GM19452 (cell line): ENCODE measurements around the gene SLC66A2.

ENCODE experiments used
- ATAC-seq: cut with Tn5 transposase; IDR thresholded peaks from one replicate; pipeline ENCODE4 v1.9.1; 2021; ENCODE audit not compliant: unreplicated experiment

Gene SLC66A2

DNA sequence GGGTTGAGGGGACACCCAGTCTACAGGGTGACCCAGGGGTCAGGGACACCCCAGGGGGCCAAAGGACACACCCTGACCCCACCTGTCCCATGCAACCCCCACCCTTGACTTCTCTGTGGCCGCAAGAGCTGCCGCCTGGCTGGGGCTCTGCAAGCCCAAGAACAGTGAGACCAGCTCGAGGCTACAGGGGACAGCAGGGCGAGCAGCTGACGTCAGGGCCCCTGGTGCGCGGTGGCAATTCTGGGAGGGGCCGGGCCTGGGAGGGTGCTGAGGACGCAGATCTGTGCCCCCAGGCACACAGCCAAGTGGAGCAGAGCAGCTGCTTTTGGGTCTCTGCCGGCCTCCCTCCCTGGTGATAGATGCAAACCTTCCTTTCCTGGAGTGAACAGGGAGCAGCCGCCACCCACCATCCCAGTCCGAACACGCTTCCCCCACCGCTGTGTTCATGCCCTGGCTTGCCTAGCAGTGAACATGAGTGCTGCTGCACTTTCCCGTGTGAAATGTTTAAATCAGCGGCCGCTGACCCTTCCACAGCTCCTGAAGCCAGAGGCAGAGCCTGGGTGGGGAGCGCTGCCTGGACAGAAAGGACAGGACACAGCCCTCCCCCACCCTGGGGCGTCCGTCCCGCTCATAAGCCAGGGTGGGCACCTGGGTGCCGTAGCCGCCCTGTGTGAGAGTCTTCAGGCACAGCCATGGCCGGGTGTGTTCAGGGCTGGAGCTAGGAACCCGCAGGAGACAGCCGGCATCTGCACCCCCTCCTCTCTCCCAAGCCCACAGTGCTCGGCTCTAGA lies 46.9 kb downstream of the SLC66A2 start:
- ATAC-seq = no peak

DNA sequence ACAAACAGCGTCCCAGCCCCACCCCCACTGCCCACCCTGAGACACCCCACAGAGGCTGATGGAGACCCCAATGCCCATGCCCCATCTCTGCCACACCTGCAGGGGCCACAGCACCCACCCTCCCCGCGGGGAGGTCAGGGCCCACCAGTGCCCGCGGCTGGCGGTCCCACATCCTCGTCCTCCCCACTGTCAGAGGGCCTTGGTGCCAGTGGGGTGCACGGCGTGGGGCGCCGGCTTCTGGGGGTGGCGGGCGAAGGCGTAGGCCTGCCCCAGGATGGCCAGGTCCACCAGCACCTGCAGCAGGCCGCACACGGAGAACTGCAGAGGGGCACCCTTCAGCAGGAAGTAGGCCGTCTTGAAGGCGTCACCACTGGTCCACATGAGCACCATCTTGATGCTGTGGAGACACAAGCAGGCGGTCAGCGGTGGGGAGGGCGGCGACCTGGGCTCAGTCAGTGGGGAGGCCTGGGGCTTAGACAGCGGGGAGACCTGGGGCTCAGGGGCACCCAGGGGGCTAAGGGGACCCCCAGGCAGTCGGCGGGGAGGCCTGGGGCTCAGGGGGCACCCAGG lies 47.6 kb downstream of the SLC66A2 start:
- no peak for ATAC-seq

DNA sequence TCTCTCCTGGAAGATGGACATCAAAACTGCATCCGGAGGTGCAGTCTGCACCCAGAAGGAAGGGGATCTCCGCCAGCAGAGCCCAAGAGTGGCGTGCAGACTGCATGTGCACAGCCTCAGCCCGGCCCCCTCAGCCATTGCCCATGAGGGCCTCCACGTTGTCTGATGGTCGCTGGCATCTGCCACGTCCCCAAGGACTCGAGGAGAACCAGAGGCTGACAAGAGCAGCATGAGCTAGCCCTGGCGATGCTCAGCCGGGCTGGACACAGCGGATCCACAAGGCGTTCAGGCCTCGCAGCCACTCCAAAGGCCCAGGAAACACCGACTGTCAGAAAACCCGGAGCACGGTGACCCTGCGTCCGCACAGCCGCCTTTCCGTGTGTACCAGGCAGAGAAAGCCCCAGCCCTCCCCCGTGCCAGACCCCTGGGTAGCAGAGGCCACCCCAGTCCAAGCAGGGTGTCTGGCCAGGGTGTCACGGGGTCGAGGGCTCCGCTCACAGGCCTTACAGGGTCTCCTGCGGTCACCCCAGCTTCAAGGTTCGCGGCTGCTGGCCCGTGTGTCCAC lies 48.3 kb downstream of the SLC66A2 start:
- ATAC-seq = no peak

DNA sequence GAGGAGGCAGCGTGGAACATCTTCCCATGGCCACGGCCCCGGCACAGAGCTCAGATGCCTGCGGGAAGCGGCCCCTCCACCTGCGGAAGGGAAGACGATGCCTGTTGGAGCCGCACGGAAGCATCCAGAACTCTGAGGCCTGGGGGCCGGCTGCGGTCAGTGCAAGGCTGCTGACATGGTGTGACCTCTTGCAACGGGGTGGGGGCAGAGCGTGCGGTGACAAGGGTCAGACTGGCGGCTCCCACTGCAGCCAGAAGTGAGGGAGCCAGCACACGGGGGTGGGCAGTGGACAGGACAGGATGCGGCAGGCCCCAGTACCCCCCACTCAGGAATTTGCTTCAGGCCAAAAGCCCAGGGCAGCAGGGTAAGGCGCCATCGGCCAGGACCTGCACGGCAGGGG lies 48.8 kb downstream of the SLC66A2 start:
- no peak for ATAC-seq

DNA sequence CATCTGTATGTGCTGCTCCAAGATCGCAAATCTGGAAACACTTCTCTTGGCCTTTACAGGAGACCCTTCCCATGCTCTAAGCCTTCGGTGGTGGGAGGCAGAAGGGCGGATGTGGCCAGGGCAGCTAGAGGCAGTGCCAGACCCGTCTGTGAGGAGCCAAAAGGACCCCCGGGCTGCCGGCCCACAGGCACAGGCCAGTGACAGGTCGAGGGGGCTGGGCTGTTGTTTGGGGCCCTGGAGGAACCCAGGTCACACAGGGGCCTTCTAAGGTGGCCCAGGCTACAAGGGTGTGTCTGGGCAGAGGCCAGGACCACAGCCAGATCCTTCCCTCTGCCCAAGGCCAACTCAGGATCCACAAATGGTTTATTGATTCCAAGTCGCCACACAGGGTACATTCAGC lies 49.4 kb downstream of the SLC66A2 start:
- no peak for ATAC-seq

DNA sequence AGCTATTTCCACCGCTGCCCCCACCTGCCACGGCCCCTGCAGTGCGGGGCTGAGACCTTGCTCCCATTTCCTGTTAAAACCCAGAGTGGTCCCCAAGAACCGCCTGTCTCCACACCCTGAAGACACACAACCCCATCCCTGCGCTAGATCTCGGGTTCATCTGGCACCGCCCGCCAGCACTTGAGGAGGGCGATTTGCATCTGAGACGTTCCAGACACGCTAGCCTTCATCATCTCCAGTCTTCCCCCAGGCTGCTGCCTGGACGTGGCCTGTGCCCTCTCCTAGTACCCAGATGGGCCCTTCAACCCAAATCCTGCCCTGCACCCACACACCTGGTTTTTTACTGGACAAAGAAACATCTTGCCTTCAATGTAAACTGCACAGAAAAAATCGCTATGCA lies 49.8 kb downstream of the SLC66A2 start:
- no peak for ATAC-seq

DNA sequence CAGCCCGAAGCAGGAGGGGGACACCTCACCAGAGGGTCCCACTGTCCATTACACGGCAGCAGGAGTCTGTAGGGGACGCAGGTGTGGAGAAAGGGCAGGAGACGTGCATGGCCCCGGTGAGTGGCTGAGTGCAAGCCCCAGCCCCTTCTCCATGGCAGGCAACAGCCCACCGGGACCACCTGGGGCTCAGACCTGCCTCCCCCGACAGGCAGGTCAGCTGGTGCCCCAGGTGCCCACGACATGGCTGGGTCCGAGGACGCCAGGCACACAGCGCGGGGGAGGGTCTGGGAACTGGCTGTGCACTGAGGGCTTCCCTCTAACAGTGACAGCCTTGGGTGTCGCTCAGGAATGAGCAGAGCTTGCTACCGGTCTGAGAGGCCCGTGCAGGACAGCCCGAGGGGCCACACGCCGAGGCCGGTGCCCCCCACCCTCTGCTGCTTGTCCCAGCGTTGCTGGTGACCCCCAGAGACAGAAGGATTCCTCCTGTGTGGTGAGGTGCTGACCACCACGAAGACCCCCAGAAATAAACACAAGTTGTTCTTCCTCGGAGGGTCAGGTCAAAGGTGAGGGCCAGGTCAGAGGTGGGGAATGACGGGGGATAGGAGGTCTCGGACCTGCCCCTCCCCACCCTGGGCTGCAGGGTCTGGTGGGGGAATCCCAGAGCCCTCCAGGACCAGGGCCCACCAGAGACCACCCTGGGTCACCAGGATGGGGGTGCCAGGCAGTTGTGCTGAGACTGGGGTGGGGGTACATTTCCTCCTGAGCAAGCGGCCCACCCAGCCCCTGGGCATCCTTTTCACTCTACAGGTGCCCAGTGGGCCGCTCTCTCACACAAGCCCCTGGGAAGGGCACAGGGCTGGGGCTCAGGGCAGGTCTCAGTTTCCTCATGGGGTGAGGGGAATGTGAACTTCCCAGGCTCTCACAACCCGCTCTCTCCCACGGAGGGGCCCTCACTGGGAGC lies 50.6 kb downstream of the SLC66A2 start:
- no peak for ATAC-seq

DNA sequence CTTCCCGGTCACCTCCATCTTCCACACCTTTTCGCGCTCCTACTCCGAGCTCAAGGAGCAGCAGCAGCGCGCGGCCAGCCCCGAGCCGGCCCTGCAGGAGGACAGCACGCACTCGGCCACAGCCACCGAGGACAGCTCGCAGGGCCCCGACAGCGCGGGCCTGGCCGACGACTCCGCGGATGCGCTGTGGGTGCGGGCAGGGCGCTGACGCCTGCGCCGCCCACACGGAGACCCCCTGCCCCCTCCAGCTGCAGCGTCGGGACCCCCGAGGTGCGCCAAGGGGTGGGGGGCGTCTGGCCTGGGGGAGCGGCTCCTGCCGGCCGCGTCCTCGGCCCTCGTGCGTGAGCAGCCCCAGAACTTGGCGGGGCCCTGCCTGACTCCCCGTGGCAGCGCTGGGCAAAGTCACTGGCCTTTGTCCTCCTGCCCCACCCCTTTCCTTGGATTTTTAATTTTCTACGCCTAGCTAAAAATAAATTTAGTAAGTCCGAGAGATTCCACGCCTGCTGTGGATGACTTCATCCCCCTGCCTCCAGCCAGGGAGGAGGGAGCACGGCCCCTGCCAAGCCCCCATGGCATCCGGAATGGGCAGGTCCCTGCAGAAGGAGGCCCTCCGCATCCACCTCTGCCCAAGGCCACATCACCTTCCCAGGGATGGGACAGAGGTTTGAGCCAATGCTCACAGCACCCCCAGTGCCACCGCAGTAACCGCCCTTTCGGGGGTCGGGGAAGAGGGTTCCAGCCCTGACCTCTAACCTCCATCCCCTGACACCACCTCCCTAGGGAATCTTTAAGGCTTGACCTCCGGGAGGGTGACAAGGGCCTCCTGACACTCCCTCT lies 51.6 kb downstream of the SLC66A2 start:
- ATAC-seq = no peak

DNA sequence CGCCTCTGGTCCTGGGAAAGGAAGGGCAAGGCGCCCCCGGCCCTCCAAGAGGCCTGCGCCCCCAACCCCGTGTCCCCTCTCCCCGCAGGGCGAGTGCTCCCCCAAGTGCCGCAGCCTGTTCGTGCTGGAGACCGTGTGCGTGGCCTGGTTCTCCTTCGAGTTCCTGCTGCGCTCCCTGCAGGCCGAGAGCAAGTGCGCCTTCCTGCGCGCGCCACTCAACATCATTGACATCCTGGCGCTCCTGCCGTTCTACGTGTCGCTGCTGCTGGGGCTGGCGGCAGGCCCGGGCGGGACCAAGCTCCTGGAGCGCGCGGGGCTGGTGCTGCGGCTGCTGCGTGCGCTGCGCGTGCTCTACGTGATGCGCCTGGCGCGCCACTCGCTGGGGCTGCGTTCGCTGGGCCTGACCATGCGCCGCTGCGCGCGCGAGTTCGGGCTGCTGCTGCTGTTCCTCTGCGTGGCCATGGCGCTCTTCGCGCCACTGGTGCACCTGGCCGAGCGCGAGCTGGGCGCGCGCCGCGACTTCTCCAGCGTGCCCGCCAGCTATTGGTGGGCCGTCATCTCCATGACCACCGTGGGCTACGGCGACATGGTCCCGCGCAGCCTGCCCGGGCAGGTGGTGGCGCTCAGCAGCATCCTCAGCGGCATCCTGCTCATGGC lies 52.4 kb downstream of the SLC66A2 start:
- ATAC-seq = no peak

DNA sequence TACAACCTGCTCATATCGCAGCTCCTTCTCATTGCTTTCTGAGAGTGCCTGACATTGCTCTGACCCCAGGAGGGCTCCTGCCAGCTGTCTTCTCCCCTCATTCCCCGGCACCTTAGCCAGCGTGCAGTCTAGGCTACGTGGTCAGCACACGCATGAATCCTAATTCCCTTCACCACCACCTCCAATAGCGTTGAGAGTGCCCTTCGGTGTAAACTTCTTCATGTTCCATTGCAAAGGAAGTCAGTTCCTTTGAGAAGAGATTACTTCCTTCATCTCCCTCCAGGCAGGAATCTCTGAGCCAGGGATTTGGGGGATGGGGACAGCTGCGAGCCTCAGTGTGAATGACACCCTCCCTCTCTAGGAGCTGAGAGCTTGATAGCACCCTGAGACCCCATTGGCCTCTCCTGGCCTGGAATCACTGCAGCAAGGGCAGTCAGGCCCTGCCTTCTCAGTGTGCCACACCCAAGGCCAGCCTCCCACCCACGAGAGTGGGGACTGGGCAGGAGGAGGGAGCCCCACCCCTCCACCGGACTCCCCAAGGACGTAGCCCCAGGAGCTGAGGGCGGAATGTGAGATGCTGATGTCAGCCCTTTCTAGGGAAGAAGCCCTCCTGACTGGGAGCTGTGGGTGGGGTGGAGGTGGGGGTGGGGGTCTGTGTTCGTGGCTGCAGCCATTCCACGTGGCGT lies 53.4 kb downstream of the SLC66A2 start:
- no peak for ATAC-seq

DNA sequence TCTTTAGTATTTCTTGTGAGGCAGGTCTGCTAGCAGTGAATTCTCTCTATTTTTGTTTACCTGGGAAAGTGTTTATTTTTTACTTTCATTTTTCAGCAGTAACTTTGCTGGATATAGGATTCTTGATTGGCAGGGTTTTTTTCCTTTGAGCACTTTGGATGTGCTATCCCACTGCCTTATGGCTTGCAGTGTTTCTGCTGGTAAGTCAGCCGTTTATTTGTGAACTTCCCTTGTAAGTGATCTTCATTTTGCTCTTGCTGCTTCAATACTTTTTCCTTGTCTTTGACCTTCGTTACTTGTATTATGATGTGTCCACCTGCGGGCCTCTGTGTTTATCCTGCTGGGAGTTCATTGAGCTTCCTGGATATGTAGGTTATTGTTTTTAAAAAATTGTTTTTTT lies 54.7 kb downstream of the SLC66A2 start:
- ATAC-seq = no peak

DNA sequence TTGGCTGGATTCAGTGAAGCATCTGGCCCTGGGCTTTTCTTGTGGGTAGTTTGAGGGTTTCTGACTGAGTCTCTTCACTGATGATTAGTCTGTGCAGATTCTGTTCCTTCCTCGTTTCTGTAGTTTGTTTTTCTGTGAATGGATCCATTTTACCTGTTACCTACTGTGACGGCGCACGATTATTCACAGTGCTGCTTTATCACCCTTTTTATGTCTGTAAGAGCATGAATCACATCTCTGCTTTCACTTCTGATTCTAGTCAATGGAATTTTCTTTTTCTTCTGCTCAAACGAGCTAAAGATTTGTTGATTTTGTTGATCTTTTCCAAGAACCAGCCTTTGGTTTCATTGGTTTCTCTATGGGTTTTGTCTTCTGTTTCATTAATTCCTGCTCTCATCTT lies 60.8 kb downstream of the SLC66A2 start:
- ATAC-seq = no peak

DNA sequence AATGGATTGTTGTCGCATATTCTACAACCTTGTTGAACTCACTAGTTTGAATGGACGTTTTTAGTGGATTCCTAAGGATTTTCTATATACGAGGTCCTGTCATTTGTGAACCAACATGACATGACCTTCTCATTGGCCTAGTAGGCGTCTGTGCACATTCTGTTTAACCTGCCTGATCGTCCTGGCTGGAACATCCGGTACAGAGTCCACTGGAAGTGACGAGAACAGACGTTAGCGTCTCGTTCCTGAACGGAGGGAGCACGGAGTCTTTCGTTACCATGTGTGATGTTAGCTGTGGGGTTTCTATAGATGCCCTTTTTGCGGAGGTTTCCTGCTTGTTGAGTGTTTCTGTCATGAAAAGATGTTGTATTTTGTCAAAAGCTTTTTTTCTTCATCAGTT lies 61.9 kb downstream of the SLC66A2 start:
- no peak for ATAC-seq

DNA sequence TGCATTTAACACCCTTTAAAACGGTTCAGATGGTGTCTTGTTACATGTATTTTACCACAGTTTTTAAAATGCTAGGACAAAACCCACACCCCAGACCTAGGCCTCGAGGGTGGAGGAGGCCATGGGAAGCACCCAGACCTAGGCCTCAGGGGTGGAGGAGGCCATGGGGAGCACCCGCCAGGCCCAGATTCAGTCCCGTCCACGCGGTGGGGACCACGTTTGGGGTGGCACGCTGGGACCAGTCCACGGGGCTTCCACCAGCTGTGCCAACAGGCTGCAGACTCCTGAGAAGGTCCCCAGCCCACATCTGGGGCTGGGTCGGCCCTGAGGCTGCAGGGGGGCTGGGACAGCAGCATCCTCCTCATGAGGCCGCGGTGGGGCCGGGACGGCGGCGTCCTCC lies 63.4 kb downstream of the SLC66A2 start:
- no peak for ATAC-seq

DNA sequence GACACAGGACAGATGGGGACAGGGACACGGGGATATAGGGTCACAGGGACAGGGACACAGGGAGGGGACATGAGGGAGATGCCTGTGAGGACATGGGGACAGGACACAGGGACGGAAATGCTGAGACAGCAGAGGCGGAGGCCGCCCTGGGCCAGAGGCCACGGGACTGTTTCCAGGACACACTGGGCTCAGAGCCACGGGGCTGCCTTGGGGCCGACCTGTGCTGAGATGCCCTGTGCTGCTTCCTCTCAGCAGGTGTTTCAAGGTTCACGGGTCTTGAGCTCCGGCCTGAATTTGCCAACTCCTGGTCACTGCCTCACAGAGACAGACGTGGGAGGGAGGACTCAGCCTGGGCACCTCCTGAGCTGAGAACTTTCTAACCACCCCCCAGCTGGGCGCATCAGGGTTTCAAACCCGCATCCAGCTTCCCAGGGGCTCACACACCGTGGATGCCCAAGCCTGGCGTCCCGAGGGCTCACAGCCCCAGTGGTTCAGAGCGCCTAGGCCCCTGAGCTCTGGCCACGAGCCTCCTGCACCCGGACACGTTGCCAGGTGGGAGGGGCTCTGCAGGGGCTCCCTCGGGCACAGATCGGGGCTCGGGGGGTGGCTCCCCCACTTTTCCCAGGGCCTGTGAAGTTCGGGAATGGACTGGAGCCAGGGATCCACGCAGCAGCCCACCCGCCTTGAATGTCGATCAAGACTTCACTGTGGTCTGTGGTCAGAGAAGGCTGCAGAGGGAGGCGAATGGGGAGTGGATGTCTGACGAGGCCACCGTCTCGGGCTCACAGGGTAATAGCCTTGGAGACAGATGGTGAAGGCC lies 64.1 kb downstream of the SLC66A2 start:
- no peak for ATAC-seq

DNA sequence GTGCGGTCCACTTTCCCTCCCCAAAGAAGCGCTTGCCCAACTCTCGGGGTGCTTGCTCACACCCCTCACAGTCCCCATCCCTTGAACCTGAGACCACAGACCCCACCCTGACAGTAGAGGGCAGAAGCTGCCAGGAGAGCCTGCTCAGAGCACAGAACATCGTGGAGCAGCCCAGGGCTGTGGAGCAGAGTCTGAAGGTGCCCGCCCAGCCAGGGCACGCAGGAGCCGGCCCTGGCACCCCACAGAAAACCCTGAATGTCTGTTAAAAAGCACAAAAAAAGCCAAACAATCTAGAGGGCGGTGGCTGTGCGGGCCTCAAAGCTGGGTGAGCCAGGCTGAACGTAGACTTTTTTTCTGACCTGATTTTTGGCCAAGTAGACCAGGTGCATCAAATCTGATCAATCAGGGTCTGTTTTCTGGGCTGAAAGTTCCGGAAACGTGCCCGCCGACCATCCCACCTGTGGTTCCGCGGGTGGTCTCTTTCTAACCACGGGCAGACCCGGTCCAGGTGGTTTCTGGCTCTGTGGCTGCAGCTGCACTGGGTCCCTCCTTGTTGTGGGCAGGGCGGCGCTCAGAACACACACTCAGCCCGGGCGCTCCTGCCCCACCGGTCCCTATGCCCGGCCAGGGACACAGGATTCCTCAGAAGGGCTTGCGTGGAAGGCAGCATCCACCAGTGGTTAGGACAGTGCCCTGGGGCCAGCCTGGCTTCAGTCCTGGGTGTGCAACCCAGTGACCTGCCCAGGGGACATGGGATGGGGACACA lies 66.3 kb downstream of the SLC66A2 start:
- no peak for ATAC-seq

DNA sequence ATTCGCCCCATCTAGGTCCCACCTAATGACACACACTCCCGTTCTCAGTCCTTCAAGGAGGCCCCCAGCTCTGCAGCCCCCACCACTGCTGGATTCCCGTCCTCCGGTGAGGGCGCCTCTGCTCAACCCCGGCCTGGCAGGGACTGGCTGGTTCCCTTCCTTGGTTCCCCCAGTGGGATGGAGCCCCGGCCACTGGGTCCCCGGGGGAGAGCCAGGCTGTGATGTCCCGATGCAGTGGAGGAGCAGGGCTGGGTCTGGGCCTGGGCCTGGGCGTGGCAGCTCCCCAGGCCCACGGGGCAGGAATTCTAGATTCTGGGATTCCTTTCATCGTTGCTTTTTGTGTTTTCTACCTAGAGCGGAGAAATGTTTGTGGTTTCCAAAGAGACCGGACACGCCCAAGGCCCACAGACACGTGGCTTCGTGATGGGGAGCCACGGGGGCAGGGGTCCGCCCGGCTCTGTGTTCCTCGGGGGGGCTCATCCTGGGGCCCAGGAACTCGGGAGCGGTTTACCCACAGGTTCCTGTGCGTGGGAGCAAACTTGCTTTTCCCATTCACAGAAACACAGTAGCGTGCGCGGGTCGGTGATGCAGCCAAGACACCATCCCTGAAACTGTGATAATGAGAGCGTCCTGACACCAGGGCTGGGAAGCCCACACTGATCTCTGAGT lies 67.0 kb downstream of the SLC66A2 start:
- ATAC-seq = no peak
